GM10248 (cell line): ENCODE results near the gene TNS1.

Experiments used
- CTCF ChIA-PET: fragments of 300-600 bp; sonication (Branson Sonifier 250); formaldehyde crosslinking; extraction: SDS; loops from one replicate; lab custom pipeline; 2021; ENCODE audit warnings: antibody characterized with exemption; lab: Yijun Ruan, JAX
- POLR2A ChIA-PET: fragments of 350-650 bp; sonication (Branson Sonifier 250); formaldehyde crosslinking; extraction: SDS; loops from one replicate; lab custom pipeline; 2020; ENCODE audit warnings: antibody characterized with exemption; lab: Yijun Ruan, JAX
- DNase-seq: peaks from one replicate; pipeline ENCODE4 v3.0.0; 2012; ENCODE audit errors: extremely low spot score
- TF ChIP-seq, protein P1 (sequence below): IDR thresholded peaks from 2 replicates; pipeline ENCODE4 v1.5.1; 2012; ENCODE audit warnings: mild to moderate bottlenecking, low read depth; ENCODE audit errors: extremely low read depth, missing control alignments, control extremely low read depth

The TNS1 gene

GRCh38 chr2:217904614-217904965, 98.2 kb downstream of the TNS1 start:
- DNase-seq: no peak
- CTCF ChIA-PET: no interaction called here
- POLR2A ChIA-PET: no interaction called here
- TF ChIP-seq, protein P1, sequence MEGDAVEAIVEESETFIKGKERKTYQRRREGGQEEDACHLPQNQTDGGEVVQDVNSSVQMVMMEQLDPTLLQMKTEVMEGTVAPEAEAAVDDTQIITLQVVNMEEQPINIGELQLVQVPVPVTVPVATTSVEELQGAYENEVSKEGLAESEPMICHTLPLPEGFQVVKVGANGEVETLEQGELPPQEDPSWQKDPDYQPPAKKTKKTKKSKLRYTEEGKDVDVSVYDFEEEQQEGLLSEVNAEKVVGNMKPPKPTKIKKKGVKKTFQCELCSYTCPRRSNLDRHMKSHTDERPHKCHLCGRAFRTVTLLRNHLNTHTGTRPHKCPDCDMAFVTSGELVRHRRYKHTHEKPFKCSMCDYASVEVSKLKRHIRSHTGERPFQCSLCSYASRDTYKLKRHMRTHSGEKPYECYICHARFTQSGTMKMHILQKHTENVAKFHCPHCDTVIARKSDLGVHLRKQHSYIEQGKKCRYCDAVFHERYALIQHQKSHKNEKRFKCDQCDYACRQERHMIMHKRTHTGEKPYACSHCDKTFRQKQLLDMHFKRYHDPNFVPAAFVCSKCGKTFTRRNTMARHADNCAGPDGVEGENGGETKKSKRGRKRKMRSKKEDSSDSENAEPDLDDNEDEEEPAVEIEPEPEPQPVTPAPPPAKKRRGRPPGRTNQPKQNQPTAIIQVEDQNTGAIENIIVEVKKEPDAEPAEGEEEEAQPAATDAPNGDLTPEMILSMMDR: no peak

DNA sequence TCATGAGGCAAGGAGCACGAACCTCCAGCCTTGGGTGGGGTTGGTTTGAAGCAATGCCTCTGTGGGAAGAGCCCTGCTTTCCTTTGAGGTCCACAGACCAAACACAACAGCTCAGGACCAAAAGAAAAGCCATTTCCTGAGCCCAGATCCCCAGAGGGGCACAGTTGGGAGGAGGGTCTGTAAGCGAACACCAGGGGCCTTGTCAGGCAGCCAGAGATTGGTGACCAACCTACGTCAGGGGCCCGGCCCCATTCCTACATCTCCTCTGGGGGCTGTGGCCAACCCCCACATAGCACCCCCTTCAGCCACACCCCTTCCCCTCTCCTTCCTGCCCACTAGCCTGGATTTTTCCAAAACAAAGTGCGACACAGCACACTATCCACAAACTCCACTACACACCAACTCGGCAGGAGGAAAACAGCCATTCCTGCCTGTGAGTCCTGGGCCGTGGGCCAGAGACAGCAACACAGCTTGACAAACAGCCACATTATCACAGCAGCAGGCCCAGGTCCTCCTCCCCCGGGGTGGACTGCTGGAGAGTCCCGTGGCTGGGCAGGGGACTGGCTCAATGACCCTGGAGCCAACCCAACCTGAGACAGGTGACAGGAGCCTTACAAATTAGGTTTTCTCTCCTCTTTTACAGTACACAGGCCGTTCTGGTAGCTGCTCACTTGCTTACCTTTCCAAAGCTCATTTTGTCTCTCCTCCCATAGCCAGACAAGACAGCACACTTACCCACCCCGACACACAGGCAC, 98.8 kb downstream of the TNS1 start:
- TF ChIP-seq, protein P1: no peak
- POLR2A ChIA-PET: no interaction called here
- CTCF ChIA-PET: no interaction called here
- no peak for DNase-seq

DNA sequence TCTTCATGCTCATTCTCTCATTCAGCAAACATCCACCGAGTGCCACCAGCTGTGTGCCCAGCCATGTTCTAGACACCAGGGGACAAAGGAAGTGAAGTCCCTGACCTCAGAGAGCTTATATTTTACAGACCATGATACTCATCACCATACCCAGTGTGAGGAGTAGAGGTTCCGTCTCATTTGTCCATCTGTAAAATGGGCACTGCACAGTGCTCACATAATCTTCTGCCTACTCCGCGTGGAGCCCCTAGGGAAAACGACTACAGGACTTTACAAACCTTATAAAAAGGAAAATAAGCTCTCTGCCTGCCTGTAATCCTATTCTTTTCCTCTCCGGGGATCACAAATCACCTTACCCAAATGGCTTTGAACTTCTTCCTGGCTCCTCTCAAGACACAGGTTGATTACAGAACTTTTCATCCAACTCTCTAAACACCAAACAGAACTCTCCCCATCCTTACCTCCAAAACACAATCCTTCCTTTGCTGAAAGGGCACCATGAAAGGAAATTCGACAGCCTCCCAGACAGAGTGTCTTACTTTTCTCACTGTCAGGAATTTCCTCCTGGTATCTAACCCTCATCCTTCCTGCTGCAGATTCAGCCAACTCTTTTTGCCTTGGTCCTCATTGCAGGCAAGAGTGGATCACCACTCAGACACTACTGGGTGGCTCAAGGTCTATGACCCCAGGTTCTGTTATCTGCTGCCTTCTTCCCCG, 99.5 kb downstream of the TNS1 start:
- TF ChIP-seq, protein P1: no peak
- no peak for DNase-seq
- CTCF ChIA-PET: interaction anchor here (1.1 kb wide), 1 partner anchor 118 kb away, joined by 4 read pairs; no protein-coding TSS in a partner anchor
- POLR2A ChIA-PET: no interaction called here

DNA sequence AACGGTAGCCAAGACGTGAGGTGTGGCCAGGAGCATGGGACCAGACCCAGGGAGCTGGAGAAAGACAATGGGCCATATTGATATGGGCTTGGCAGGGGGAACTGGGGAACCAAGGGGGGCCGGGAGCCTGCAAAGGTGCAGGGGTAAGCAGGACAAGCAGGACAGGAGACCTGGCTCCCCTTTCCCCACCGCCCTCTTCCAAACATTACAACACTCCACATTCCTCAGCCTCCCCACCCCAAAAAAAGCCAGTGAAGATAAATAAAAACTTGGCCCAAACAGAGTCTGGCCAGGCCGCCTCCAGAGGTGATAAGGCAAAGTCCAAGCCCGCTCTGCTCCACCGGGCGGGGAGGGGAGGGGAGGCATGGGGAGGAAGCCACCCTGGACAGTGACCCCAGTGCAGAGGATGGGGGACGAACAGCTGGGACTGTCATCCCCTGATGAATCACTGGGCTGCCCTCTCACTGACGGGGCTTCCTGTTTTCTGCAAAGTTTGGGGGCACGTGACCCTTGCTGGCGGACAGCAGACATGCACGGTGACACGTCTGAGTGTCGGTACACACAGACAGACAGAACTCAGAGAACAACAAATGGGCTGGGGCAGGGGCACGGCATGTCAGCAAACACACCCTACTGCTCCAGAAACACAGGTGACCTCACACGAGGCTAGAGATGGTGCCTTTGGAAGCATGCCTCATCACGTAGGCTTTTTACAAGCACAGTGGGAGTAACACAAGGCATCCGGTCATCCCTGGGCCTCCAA, 100.2 kb downstream of the TNS1 start:
- TF ChIP-seq, protein P1: no peak
- ChIA-PET CTCF (interaction anchor here (1.0 to 1.3 kb wide), 3 partner anchors 16 to 117 kb away, joined by 3 to 4 read pairs (median 3); no protein-coding TSS in a partner anchor), POLR2A (no interaction called here)
- DNase-seq: no peak

- TF ChIP-seq, protein P1: no peak
- DNase-seq: no peak
- ChIA-PET CTCF (interaction anchor here (1.0 to 1.3 kb wide), 2 partner anchors 15 to 112 kb away, joined by 3 read pairs; no protein-coding TSS in a partner anchor), POLR2A (no interaction called here)
Observed at GRCh38 chr2:217901835-217902378, 100.9 kb downstream of the TNS1 start.

GRCh38 chr2:217901400-217901799, 101.4 kb downstream of the TNS1 start:
- TF ChIP-seq, protein P1: no peak
- DNase-seq: no peak
- ChIA-PET POLR2A (no interaction called here), CTCF (interaction anchor here (1.3 to 1.4 kb wide), 2 partner anchors 8 to 111 kb away, joined by 3 to 4 read pairs; no protein-coding TSS in a partner anchor)
